ENCODE measurements around the gene WDR75. TPM values are rescaled to one million over a fixed set of nuclear protein-coding genes. Genes with fewer than 3 reads are reported as not detected.

Gene WDR75
- total RNA-seq, 1 experiment from 2014 or later = 70.2 TPM

DNA sequence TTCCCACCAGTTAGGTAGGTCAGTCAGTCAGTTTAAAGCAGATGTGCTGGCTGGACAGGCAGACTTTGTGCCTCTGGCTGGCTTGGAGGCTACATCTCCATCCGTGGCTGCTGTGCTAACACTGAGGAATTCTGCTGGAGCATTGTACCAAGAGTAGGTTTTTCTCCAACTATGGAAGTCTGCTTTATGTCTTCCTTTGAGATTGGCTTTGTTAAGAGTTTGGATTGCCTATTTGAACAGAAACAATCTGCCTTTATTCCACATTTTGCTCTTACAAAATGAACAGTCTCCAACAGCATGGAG, 46.7 kb downstream of the WDR75 start (continued):
- TF ChIP-seq, protein P1, sequence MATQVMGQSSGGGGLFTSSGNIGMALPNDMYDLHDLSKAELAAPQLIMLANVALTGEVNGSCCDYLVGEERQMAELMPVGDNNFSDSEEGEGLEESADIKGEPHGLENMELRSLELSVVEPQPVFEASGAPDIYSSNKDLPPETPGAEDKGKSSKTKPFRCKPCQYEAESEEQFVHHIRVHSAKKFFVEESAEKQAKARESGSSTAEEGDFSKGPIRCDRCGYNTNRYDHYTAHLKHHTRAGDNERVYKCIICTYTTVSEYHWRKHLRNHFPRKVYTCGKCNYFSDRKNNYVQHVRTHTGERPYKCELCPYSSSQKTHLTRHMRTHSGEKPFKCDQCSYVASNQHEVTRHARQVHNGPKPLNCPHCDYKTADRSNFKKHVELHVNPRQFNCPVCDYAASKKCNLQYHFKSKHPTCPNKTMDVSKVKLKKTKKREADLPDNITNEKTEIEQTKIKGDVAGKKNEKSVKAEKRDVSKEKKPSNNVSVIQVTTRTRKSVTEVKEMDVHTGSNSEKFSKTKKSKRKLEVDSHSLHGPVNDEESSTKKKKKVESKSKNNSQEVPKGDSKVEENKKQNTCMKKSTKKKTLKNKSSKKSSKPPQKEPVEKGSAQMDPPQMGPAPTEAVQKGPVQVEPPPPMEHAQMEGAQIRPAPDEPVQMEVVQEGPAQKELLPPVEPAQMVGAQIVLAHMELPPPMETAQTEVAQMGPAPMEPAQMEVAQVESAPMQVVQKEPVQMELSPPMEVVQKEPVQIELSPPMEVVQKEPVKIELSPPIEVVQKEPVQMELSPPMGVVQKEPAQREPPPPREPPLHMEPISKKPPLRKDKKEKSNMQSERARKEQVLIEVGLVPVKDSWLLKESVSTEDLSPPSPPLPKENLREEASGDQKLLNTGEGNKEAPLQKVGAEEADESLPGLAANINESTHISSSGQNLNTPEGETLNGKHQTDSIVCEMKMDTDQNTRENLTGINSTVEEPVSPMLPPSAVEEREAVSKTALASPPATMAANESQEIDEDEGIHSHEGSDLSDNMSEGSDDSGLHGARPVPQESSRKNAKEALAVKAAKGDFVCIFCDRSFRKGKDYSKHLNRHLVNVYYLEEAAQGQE (IDR thresholded peaks at IDR 0.05; ENCODE audit: low read depth) = no peak

- DNase-seq (ENCODE audit: low read depth, low spot score) = no peak
- Histone ChIP-seq H3K4me1 (ENCODE audit: control insufficient read depth in 1 of 2, insufficient read depth in 2 of 2, low read length in 2 of 2) (no peaks in the 10 kb centered on the region), H3K9me3 (ENCODE audit: control insufficient read depth in 1 of 2, insufficient read depth in 1 of 2, low read depth in 1 of 2, low read length in 2 of 2) (no peaks in the 10 kb centered on the region), H3K79me2 (ENCODE audit: insufficient read depth, low read length) (no peaks in the 10 kb centered on the region), H4K20me1 (ENCODE audit: insufficient read depth) (no peaks in the 10 kb centered on the region), H3K9ac (ENCODE audit: low read length) (no peak overlapping the region), H3K4me3 (replicated peaks in 1 of 2; ENCODE audit: low read depth in 1 of 2, low read length in 2 of 2) (no peak overlapping the region), H2AFZ (ENCODE audit: low read depth, low read length, poor library complexity, severe bottlenecking) (no peak overlapping the region), H3K27ac (ENCODE audit: low read depth, low read length) (no peak overlapping the region), H3K9me2 (ENCODE audit: insufficient read depth) (no peaks in the 10 kb centered on the region), H3K36me3 (ENCODE audit: control insufficient read depth in 1 of 2, insufficient read depth in 2 of 2, low read length in 2 of 2) (no peaks in the 10 kb centered on the region), H3K27me3 (ENCODE audit: insufficient read depth, low read length) (no peaks in the 10 kb centered on the region), H3K4me2 (ENCODE audit: low read length) (no peak overlapping the region)
- RAD21 ChIA-PET (ENCODE audit: low non-redundant PET in 1 of 2, low total read pairs in 2 of 2, uncharacterized antibody in 2 of 2, unreplicated experiment in 2 of 2) = no interaction called here
- no TSS peak for BruUV-seq (replicated peaks)
- ATAC-seq = no peak
- no peak for TF ChIP-seq SP1 (IDR thresholded peaks at IDR 0.05; ENCODE audit: low read depth)
- TF ChIP-seq ELF1 (IDR thresholded peaks at IDR 0.05; ENCODE audit: borderline replicate concordance, low read depth) = no peak
- TF ChIP-seq CEBPB (IDR thresholded peaks at IDR 0.05; ENCODE audit: low read depth) = no peak
- TF ChIP-seq EGR1 (IDR thresholded peaks at IDR 0.05; ENCODE audit: low read depth) = no peak
- TF ChIP-seq, protein P1 (IDR thresholded peaks at IDR 0.05; ENCODE audit: low read depth) = no peak
- TF ChIP-seq YY1 (IDR thresholded peaks at IDR 0.05; ENCODE audit: extremely low read depth, insufficient replicate concordance, low read depth, low read length) = no peak
- TF ChIP-seq ZFX (IDR thresholded peaks at IDR 0.05) = no peak
- no peak for TF ChIP-seq POLR2A (IDR thresholded peaks at IDR 0.05; ENCODE audit: borderline replicate concordance, extremely low read depth, insufficient read depth, insufficient read length)
- no peak for TF ChIP-seq TCF7L2 (IDR thresholded peaks at IDR 0.05; ENCODE audit: borderline replicate concordance, extremely low read depth, insufficient read depth, insufficient read length)
- no peak for TF ChIP-seq EZH2 (IDR thresholded peaks at IDR 0.05)
- TF ChIP-seq EZH2phosphoT487 (IDR thresholded peaks at IDR 0.05; ENCODE audit: borderline replicate concordance) = no peak
- TF ChIP-seq, protein P2, sequence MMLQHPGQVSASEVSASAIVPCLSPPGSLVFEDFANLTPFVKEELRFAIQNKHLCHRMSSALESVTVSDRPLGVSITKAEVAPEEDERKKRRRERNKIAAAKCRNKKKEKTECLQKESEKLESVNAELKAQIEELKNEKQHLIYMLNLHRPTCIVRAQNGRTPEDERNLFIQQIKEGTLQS (IDR thresholded peaks at IDR 0.05) = no peak
- no peak for TF ChIP-seq RAD21 (IDR thresholded peaks at IDR 0.05; ENCODE audit: low read depth)
- TF ChIP-seq SIN3A (IDR thresholded peaks at IDR 0.05; ENCODE audit: low read depth) = no peak
- no peak for TF ChIP-seq CBX3 (IDR thresholded peaks at IDR 0.05; ENCODE audit: low read depth)
- no peak for TF ChIP-seq ZNF274 (IDR thresholded peaks at IDR 0.05; ENCODE audit: low read depth, low read length)
- no peak for TF ChIP-seq JUND (IDR thresholded peaks at IDR 0.05)
- TF ChIP-seq, protein P3, sequence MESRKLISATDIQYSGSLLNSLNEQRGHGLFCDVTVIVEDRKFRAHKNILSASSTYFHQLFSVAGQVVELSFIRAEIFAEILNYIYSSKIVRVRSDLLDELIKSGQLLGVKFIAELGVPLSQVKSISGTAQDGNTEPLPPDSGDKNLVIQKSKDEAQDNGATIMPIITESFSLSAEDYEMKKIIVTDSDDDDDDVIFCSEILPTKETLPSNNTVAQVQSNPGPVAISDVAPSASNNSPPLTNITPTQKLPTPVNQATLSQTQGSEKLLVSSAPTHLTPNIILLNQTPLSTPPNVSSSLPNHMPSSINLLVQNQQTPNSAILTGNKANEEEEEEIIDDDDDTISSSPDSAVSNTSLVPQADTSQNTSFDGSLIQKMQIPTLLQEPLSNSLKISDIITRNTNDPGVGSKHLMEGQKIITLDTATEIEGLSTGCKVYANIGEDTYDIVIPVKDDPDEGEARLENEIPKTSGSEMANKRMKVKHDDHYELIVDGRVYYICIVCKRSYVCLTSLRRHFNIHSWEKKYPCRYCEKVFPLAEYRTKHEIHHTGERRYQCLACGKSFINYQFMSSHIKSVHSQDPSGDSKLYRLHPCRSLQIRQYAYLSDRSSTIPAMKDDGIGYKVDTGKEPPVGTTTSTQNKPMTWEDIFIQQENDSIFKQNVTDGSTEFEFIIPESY (IDR thresholded peaks at IDR 0.05; ENCODE audit: extremely low read depth, insufficient replicate concordance, low read length) = no peak
- no peak for TF ChIP-seq SRF (IDR thresholded peaks at IDR 0.05; ENCODE audit: low read depth)
- CTCF ChIA-PET = no interaction called here
- intact Hi-C loops (cut with micrococcal nuclease) = no loop called here
- POLR2A ChIA-PET = no interaction called here
Observed at GRCh38 chr2:189492451-189492850, 51.2 kb downstream of the WDR75 start.
